CD14-positive monocyte (primary cell): ENCODE results near the gene MSH4. TPM values are rescaled to one million over a fixed set of nuclear protein-coding genes. Genes with fewer than 3 reads are reported as not detected.

Source experiments
- DNase-seq, 3 donors: peaks; one replicate each; pipeline ENCODE4 v3.0.0-alpha.2; 2011 to 2022
- H2AFZ ChIP-seq: 2 replicates; pipeline ENCODE4 v1.6.0; 2012; ENCODE audit warnings: mild to moderate bottlenecking, low read depth, low read length, inconsistent platforms; ENCODE audit not compliant: insufficient read depth, poor library complexity, severe bottlenecking
- H3K27ac ChIP-seq, 2 donors: 1 replicate in 1 of 2; 2 replicates in 1 of 2; pipeline ENCODE4 v1.5.1; 2012 to 2013; ENCODE audit warnings: low read length in 2 of 2, control low read depth in 1 of 2, inconsistent platforms in 1 of 2, low read depth in 1 of 2, mild to moderate bottlenecking in 1 of 2
- H3K27me3 ChIP-seq, 2 donors: one replicate each; pipeline versions ENCODE4 v1.6.0 to v1.6.1; 2011 to 2013; ENCODE audit warnings: low read length in 2 of 2; ENCODE audit not compliant: control insufficient read depth in 2 of 2, insufficient read depth in 2 of 2
- H3K36me3 ChIP-seq, 2 donors: replicated peaks in 1 of 2; 1 replicate in 1 of 2; 2 replicates in 1 of 2; pipeline versions ENCODE4 v1.5.1 to v1.6.1; 2012 to 2013; ENCODE audit warnings: low read length in 2 of 2, control low read depth in 1 of 2, inconsistent platforms in 1 of 2, mild to moderate bottlenecking in 1 of 2; ENCODE audit not compliant: insufficient read depth in 2 of 2, control insufficient read depth in 1 of 2
- H3K4me1 ChIP-seq, 2 donors: 1 replicate in 1 of 2; 2 replicates in 1 of 2; pipeline versions ENCODE4 v1.5.1 to v1.6.1; 2012 to 2013; ENCODE audit warnings: low read length in 2 of 2, control low read depth in 1 of 2, inconsistent platforms in 1 of 2, mild to moderate bottlenecking in 1 of 2, moderate library complexity in 1 of 2; ENCODE audit not compliant: insufficient read depth in 2 of 2, control insufficient read depth in 1 of 2
- H3K4me2 ChIP-seq: replicated peaks from 2 replicates; pipeline ENCODE3; 2012; ENCODE audit warnings: low read length, moderate library complexity, mild to moderate bottlenecking; ENCODE audit not compliant: poor library complexity, severe bottlenecking; ENCODE audit errors: extremely low read depth
- H3K4me3 ChIP-seq, 3 experiments: fragments of 200-600 bp in 1 of 3; sonication (generic) in 1 of 3; replicated peaks in 1 of 3; 1 replicate in 2 of 3; 2 replicates in 1 of 3; pipeline ENCODE4 v1.5.1; 2011 to 2013; ENCODE audit warnings: low read length in 3 of 3, mild to moderate bottlenecking in 3 of 3, control low read depth in 2 of 3, low read depth in 2 of 3, inconsistent platforms in 1 of 3, moderate library complexity in 1 of 3
- H3K79me2 ChIP-seq: 2 replicates; pipeline ENCODE4 v1.6.0; 2012; ENCODE audit warnings: mild to moderate bottlenecking, control low read depth, inconsistent platforms, low read length, moderate library complexity; ENCODE audit not compliant: insufficient read depth
- H3K9ac ChIP-seq: 2 replicates; pipeline ENCODE4 v1.6.0; 2017; ENCODE audit warnings: low read length, mild to moderate bottlenecking; ENCODE audit not compliant: insufficient read depth, poor library complexity, severe bottlenecking
- H3K9me3 ChIP-seq, 2 donors: replicated peaks in 1 of 2; 1 replicate in 1 of 2; 2 replicates in 1 of 2; pipeline versions ENCODE4 v1.5.1 to v1.6.1; 2012 to 2013; ENCODE audit warnings: low read length in 2 of 2, control low read depth in 1 of 2; ENCODE audit not compliant: control insufficient read depth in 1 of 2, insufficient read depth in 1 of 2
- H4K20me1 ChIP-seq: 2 replicates; pipeline ENCODE4 v1.6.0; 2012; ENCODE audit warnings: mild to moderate bottlenecking, low read length, control low read depth, moderate library complexity; ENCODE audit not compliant: insufficient read depth
- H3K27ac Mint-ChIP-seq, 7 donors: one replicate each; pipeline ENCODE4 v1.8.0; 2020; ENCODE audit warnings: mild to moderate bottlenecking in 7 of 7, mixed read lengths in 7 of 7, moderate library complexity in 6 of 7, inconsistent platforms in 2 of 7
- H3K27me3 Mint-ChIP-seq, 3 donors: one replicate each; pipeline ENCODE4 v1.8.0; 2021 to 2022; ENCODE audit warnings: low read depth in 3 of 3, mild to moderate bottlenecking in 3 of 3, mixed read lengths in 3 of 3, moderate library complexity in 3 of 3, inconsistent platforms in 1 of 3
- H3K36me3 Mint-ChIP-seq, 2 donors: one replicate each; pipeline ENCODE4 v1.8.0; 2020; ENCODE audit warnings: mixed read lengths in 2 of 2, inconsistent platforms in 1 of 2, mild to moderate bottlenecking in 1 of 2
- H3K4me1 Mint-ChIP-seq: one replicate; pipeline ENCODE4 v1.8.0; 2020; ENCODE audit warnings: mild to moderate bottlenecking, mixed read lengths
- H3K4me3 Mint-ChIP-seq, 2 donors: one replicate each; pipeline ENCODE4 v1.8.0; 2020; ENCODE audit warnings: mild to moderate bottlenecking in 2 of 2, mixed read lengths in 2 of 2, moderate library complexity in 1 of 2
- H3K9me3 Mint-ChIP-seq, 7 donors: one replicate each; pipeline ENCODE4 v1.8.0; 2020 to 2022; ENCODE audit warnings: mixed read lengths in 7 of 7, mild to moderate bottlenecking in 6 of 7, moderate library complexity in 6 of 7, inconsistent platforms in 2 of 7
- WGBS: methylation state at CpG from one replicate; pipeline ENCODE4 v1.1.5; 2013; ENCODE audit warnings: missing lambda C conversion rate; ENCODE audit not compliant: insufficient coverage; 5-methylcytosine and 5-hydroxymethylcytosine counted together
- intact Hi-C, 2 donors: fragments of 100-400 bp; cut with micrococcal nuclease; formaldehyde crosslinking; loops; one replicate each; pipeline versions ENCODE4 v1.15.0 to v1.15.1; 2023
- polyA plus RNA-seq, 3 donors: library from polyadenylated mRNA; depleted of rRNA in 1 of 3; unstranded in 2 of 3; stranded (reverse) in 1 of 3; fragments of 300-500 nt in 2 of 3; fragments of >200 nt in 1 of 3; fragmentation: Illumina TruSeq in 2 of 3; gene quantifications; 1 replicate in 2 of 3; 2 replicates in 1 of 3; pipeline ENCODE4 v1.2.3, GENCODE V29; 2012 to 2021
- TF ChIP-seq, protein P1 (sequence below): fragments of 200-600 bp; IDR thresholded peaks from one replicate; pipeline ENCODE4 v1.8.0; 2022; ENCODE audit warnings: antibody characterized with exemption, mild to moderate bottlenecking

The MSH4 gene
- polyA plus RNA-seq, 3 donors: 0.07 TPM; not detected in 2

GRCh38 chr1:75916834-75917233 is 120.2 kb downstream of the MSH4 start:
- no peaks in the 10 kb centered on the region for H3K4me1 ChIP-seq
- intact Hi-C loops: no loop called here
- H3K4me3 ChIP-seq: no peak overlapping the region
- no peak overlapping the region for H3K4me2 ChIP-seq
- no peaks in the 10 kb centered on the region for H4K20me1 ChIP-seq
- TF ChIP-seq, protein P1, sequence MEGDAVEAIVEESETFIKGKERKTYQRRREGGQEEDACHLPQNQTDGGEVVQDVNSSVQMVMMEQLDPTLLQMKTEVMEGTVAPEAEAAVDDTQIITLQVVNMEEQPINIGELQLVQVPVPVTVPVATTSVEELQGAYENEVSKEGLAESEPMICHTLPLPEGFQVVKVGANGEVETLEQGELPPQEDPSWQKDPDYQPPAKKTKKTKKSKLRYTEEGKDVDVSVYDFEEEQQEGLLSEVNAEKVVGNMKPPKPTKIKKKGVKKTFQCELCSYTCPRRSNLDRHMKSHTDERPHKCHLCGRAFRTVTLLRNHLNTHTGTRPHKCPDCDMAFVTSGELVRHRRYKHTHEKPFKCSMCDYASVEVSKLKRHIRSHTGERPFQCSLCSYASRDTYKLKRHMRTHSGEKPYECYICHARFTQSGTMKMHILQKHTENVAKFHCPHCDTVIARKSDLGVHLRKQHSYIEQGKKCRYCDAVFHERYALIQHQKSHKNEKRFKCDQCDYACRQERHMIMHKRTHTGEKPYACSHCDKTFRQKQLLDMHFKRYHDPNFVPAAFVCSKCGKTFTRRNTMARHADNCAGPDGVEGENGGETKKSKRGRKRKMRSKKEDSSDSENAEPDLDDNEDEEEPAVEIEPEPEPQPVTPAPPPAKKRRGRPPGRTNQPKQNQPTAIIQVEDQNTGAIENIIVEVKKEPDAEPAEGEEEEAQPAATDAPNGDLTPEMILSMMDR: no peak
- H3K27me3 Mint-ChIP-seq: peaks cover 0 to 2% (median 0%) of the 10 kb centered on the region in 3 donors
- no peak overlapping the region for H3K9ac ChIP-seq
- H3K9me3 ChIP-seq: no peaks in the 10 kb centered on the region
- no peaks in the 10 kb centered on the region for H3K36me3 ChIP-seq
- no peaks in the 10 kb centered on the region for H3K4me1 Mint-ChIP-seq
- H3K79me2 ChIP-seq: no peaks in the 10 kb centered on the region
- no peaks in the 10 kb centered on the region for H3K36me3 Mint-ChIP-seq
- no peak overlapping the region for H3K27ac ChIP-seq
- H3K4me3 Mint-ChIP-seq: no peak overlapping the region
- H3K27me3 ChIP-seq: no peaks in the 10 kb centered on the region
- no peak for DNase-seq
- no peaks in the 10 kb centered on the region for H3K9me3 Mint-ChIP-seq
- no peak overlapping the region for H2AFZ ChIP-seq
- WGBS: 100% methylated on average over 1 of the region's 2 CpGs
- H3K27ac Mint-ChIP-seq: no peak overlapping the region

DNA sequence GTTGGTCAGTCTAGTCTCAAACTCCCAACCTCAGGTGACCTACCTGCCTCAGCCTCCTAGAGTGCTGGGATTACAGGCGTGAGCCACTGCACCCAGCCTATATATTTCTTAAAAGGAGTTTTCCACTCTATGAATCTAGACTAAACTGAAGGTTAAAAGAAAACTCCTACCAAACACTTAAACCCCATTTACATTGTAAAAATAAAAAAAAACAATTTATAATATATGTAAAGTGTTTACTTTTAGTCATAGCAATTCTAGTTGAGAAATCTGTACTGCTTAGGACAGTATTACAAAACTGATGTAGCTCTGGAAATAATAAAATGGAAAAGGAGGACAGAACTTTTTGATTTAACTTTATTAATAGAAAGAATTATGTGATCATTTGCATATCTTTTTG is 126.0 kb downstream of the MSH4 start:
- no peak for DNase-seq
- Histone ChIP-seq H3K9me3 (no peaks in the 10 kb centered on the region), H3K9ac (no peak overlapping the region), H3K36me3 (no peaks in the 10 kb centered on the region), H2AFZ (no peak overlapping the region), H3K4me3 (no peak overlapping the region), H3K4me2 (no peak overlapping the region), H3K27ac (no peak overlapping the region), H4K20me1 (no peaks in the 10 kb centered on the region), H3K27me3 (no peaks in the 10 kb centered on the region), H3K79me2 (no peaks in the 10 kb centered on the region), H3K4me1 (no peaks in the 10 kb centered on the region)
- no CpG with 5 or more reads among the region's 1 CpG for WGBS
- Mint-ChIP-seq H3K4me3 (no peak overlapping the region), H3K27ac (no peak overlapping the region), H3K27me3 (no peaks in the 10 kb centered on the region), H3K36me3 (no peaks in the 10 kb centered on the region), H3K9me3 (peaks cover 0 to 2% (median 0%) of the 10 kb centered on the region in 7 donors), H3K4me1 (no peaks in the 10 kb centered on the region)
- TF ChIP-seq, protein P1: no peak
- intact Hi-C loops: no loop called here
